Measurements from ENCODE around the gene SUGP1.

GRCh38 chr19:19261350-19262189 is 58.7 kb downstream of the SUGP1 start:
- no peak for TF ChIP-seq EZH2 (IDR thresholded peaks at IDR 0.05; ENCODE audit: insufficient read depth, poor library complexity, severe bottlenecking)
- no peak for TF ChIP-seq EZH2phosphoT487 (IDR thresholded peaks at IDR 0.05; ENCODE audit: insufficient read depth, low read depth)

All from GM23248 (cell line).